K562 (cell line): ENCODE measurements around the gene CCDC70. TPM values are rescaled to one million over a fixed set of nuclear protein-coding genes. Genes with fewer than 3 reads are reported as not detected.

Source experiments
- BMI1 ChIP-seq: fragments of 150-350 bp; IDR thresholded peaks from 2 replicates; pipeline ENCODE4 v1.6.1; 2014; ENCODE audit warnings: low read length
- BRCA1 ChIP-seq, 2 experiments: fragments of 450-650 bp in 1 of 2; sonication (generic) in 1 of 2; formaldehyde crosslinking in 1 of 2; IDR thresholded peaks; 2 replicates each; pipeline versions ENCODE4 v1.5.0 to v1.6.1; 2017 to 2020; ENCODE audit warnings: mild to moderate bottlenecking in 1 of 2, missing genetic modification reagents in 1 of 2
- FOS ChIP-seq: IDR thresholded peaks from 3 replicates; pipeline ENCODE4 v1.6.1; 2011; ENCODE audit not compliant: insufficient read length; ENCODE audit errors: extremely low read depth
- MECOM ChIP-seq: fragments of 250-450 bp; sonication (Bioruptor Pico); IDR thresholded peaks from 2 replicates; pipeline ENCODE4 v1.8.0; 2022; ENCODE audit warnings: inconsistent platforms
- MGA ChIP-seq: fragments of 450-650 bp; IDR thresholded peaks from 2 replicates; pipeline ENCODE4 v1.6.1; 2016; ENCODE audit warnings: mild to moderate bottlenecking, moderate library complexity
- NCOA2 ChIP-seq, 2 experiments: fragments of 450-650 bp; IDR thresholded peaks; 2 replicates each; pipeline ENCODE4 v1.6.1; 2018; ENCODE audit warnings: mild to moderate bottlenecking in 2 of 2, moderate library complexity in 1 of 2; ENCODE audit not compliant: partially characterized antibody in 2 of 2
- TCF7 ChIP-seq: sonication (generic); IDR thresholded peaks from 2 replicates; pipeline ENCODE4 v1.6.1; 2016; ENCODE audit warnings: antibody characterized with exemption, borderline replicate concordance
- ZNF408 ChIP-seq: fragments of 250-450 bp; sonication (Bioruptor Pico); IDR thresholded peaks from 2 replicates; pipeline ENCODE4 v1.4.0; 2020; ENCODE audit warnings: low read depth, mild to moderate bottlenecking, moderate library complexity
- ZNF518B ChIP-seq: fragments of 250-450 bp; sonication (Bioruptor Pico); IDR thresholded peaks from 2 replicates; pipeline ENCODE4 v1.5.0; 2021; ENCODE audit warnings: mild to moderate bottlenecking, moderate library complexity
- polyA plus RNA-seq, 8 experiments: library from polyadenylated mRNA; depleted of rRNA in 4 of 8; stranded (reverse) in 5 of 8; unstranded in 3 of 8; fragments of >200 nt; fragmentation: Nextera tagmentation in 2 of 8; fragmentation: Illumina TruSeq in 1 of 8; extraction: Ambion mirVana in 2 of 8; extraction: Trizol in 1 of 8; gene quantifications; 2 replicates each; pipeline versions ENCODE4 v1.2.1 to v1.2.3, GENCODE V29; 2011 to 2014; ENCODE audit warnings: inconsistent platforms in 1 of 8, missing spikeins in 1 of 8
- total RNA-seq, 7 experiments: library from RNA; depleted of rRNA in 6 of 7; stranded (reverse); fragments of >200 nt in 6 of 7; fragmentation: Illumina TruSeq in 2 of 7; extraction: Trizol in 2 of 7; gene quantifications; 2 replicates each; pipeline versions ENCODE4 v1.2.1 to v1.2.3, GENCODE V29; 2011 to 2021; ENCODE audit warnings: low replicate concordance in 1 of 7

Gene CCDC70
- total and polyA plus RNA-seq, 9 of the 15 experiments (the other 6 are each of a cell fraction or from before 2014, with no cell fraction given), result not detected

GRCh38 chr13:51844862-51845573 is 16.8 kb upstream of the CCDC70 start, which contains the start of gene TMEM272 (continued):
- no peak for TF ChIP-seq NCOA2 (IDR thresholded peaks at IDR 0.05; ENCODE audit: partially characterized antibody in 2 of 2)
- TF ChIP-seq MGA, result no peak
- TF ChIP-seq TCF7, result no peak
- TF ChIP-seq MECOM, result no peak
- no peak for TF ChIP-seq ZNF408 (CRISPR knock-in tag)
- TF ChIP-seq FOS, result no peak
- TF ChIP-seq BMI1, result no peak
- TF ChIP-seq ZNF518B (CRISPR knock-in tag), result no peak
- TF ChIP-seq BRCA1 (IDR thresholded peaks at IDR 0.05), result no peak
- no peak for TF ChIP-seq BRCA1 (CRISPR knock-in tag; IDR thresholded peaks at IDR 0.05)
